H9 (cell line): ENCODE data around the gene MLLT6. TPM values are rescaled to one million over a fixed set of nuclear protein-coding genes. Genes with fewer than 3 reads are reported as not detected.

ENCODE experiments used
- DNase-seq: peaks from one replicate; pipeline ENCODE4 v3.0.0-alpha.2; 2017
- H2AFZ ChIP-seq: one replicate; pipeline ENCODE4 v1.6.1; 2013; ENCODE audit warnings: mild to moderate bottlenecking, low read length, control low read depth, moderate library complexity
- H2AK5ac ChIP-seq: 2 replicates; pipeline ENCODE4 v1.6.1; 2013; ENCODE audit warnings: low read length, control low read depth, mixed read lengths; ENCODE audit not compliant: insufficient read length
- H2BK120ac ChIP-seq: one replicate; pipeline ENCODE4 v1.6.1; 2013; ENCODE audit warnings: low read depth, mild to moderate bottlenecking, low read length, control low read depth, inconsistent platforms; ENCODE audit not compliant: poor library complexity, severe bottlenecking
- H2BK12ac ChIP-seq: 2 replicates; pipeline ENCODE4 v1.6.1; 2013; ENCODE audit warnings: low read length, control low read depth, mixed read lengths, low read depth; ENCODE audit not compliant: insufficient read length
- H2BK15ac ChIP-seq: 2 replicates; pipeline ENCODE4 v1.6.1; 2013; ENCODE audit warnings: low read depth, low read length, control low read depth
- H2BK20ac ChIP-seq: one replicate; pipeline ENCODE4 v1.6.1; 2013; ENCODE audit warnings: low read depth, mild to moderate bottlenecking, low read length, control low read depth, inconsistent platforms; ENCODE audit not compliant: poor library complexity, severe bottlenecking
- H2BK5ac ChIP-seq: 2 replicates; pipeline ENCODE4 v1.6.1; 2013; ENCODE audit warnings: low read length, control low read depth, mixed read lengths; ENCODE audit not compliant: insufficient read length
- H3K14ac ChIP-seq: 2 replicates; pipeline ENCODE4 v1.6.1; 2013; ENCODE audit warnings: low read length, control low read depth; ENCODE audit not compliant: insufficient read depth
- H3K18ac ChIP-seq: 2 replicates; pipeline ENCODE4 v1.6.1; 2013; ENCODE audit warnings: low read depth, mild to moderate bottlenecking, mixed read lengths, low read length, control low read depth; ENCODE audit not compliant: insufficient read length
- H3K23ac ChIP-seq: 2 replicates; pipeline ENCODE4 v1.6.1; 2013; ENCODE audit warnings: low read length, control low read depth, mixed read lengths, low read depth; ENCODE audit not compliant: insufficient read length
- H3K23me2 ChIP-seq: 2 replicates; pipeline ENCODE4 v1.6.1; 2013; ENCODE audit warnings: low read depth, mild to moderate bottlenecking, mixed read lengths, low read length, control low read depth; ENCODE audit not compliant: insufficient read length, poor library complexity, severe bottlenecking
- H3K27ac ChIP-seq: 2 replicates; pipeline ENCODE4 v1.5.1; 2013; ENCODE audit warnings: low read length, control low read depth, mixed read lengths, low read depth; ENCODE audit not compliant: insufficient read length
- H3K27me3 ChIP-seq: 2 replicates; pipeline ENCODE4 v1.6.1; 2013; ENCODE audit warnings: low read length, control low read depth, inconsistent platforms; ENCODE audit not compliant: insufficient read depth
- H3K4ac ChIP-seq: 2 replicates; pipeline ENCODE4 v1.6.1; 2013; ENCODE audit warnings: low read depth, mild to moderate bottlenecking, control low read depth, inconsistent platforms, low read length, moderate library complexity
- H3K4me1 ChIP-seq: 2 replicates; pipeline ENCODE4 v1.6.1; 2013; ENCODE audit warnings: low read length, control low read depth, inconsistent platforms; ENCODE audit not compliant: insufficient read depth
- H3K4me2 ChIP-seq: 2 replicates; pipeline ENCODE4 v1.6.1; 2013; ENCODE audit warnings: low read length, control low read depth, mixed read lengths; ENCODE audit not compliant: insufficient read length, insufficient read depth
- H3K56ac ChIP-seq: 2 replicates; pipeline ENCODE4 v1.6.1; 2013; ENCODE audit warnings: low read depth, mild to moderate bottlenecking, mixed read lengths, low read length, control low read depth; ENCODE audit not compliant: insufficient read length
- H3K79me1 ChIP-seq: 2 replicates; pipeline ENCODE4 v1.6.1; 2013; ENCODE audit warnings: low read depth, mild to moderate bottlenecking, moderate library complexity, low read length, control low read depth, inconsistent platforms; ENCODE audit not compliant: insufficient read depth, poor library complexity, severe bottlenecking
- H3K79me2 ChIP-seq: 2 replicates; pipeline ENCODE4 v1.6.1; 2013; ENCODE audit warnings: low read length, control low read depth, inconsistent platforms; ENCODE audit not compliant: insufficient read depth
- H3K9ac ChIP-seq: 2 replicates; pipeline ENCODE4 v1.6.1; 2013; ENCODE audit warnings: low read length, control low read depth, mixed read lengths; ENCODE audit not compliant: insufficient read length; ENCODE audit errors: extremely low read depth
- H3K9me3 ChIP-seq: one replicate; pipeline ENCODE4 v1.6.1; 2013; ENCODE audit warnings: low read depth, low read length, inconsistent platforms; ENCODE audit not compliant: control insufficient read depth
- H3T11ph ChIP-seq: one replicate; pipeline ENCODE4 v1.6.1; 2013; ENCODE audit warnings: mild to moderate bottlenecking, low read length, control low read depth, inconsistent platforms
- H4K20me1 ChIP-seq: one replicate; pipeline ENCODE4 v1.6.1; 2013; ENCODE audit not compliant: control insufficient read depth, insufficient read length, insufficient read depth
- H4K5ac ChIP-seq: 2 replicates; pipeline ENCODE4 v1.6.1; 2013; ENCODE audit warnings: low read depth, mild to moderate bottlenecking, mixed read lengths, low read length, control low read depth; ENCODE audit not compliant: insufficient read length
- H4K8ac ChIP-seq: replicated peaks from 2 replicates; pipeline ENCODE4 v1.6.1; 2013; ENCODE audit warnings: low read length, control low read depth, mixed read lengths, low read depth; ENCODE audit not compliant: insufficient read length
- H4K91ac ChIP-seq: 2 replicates; pipeline ENCODE4 v1.6.1; 2013; ENCODE audit warnings: low read depth, mild to moderate bottlenecking, moderate library complexity, mixed read lengths, low read length, control low read depth; ENCODE audit not compliant: insufficient read length
- H3K27ac Mint-ChIP-seq, 3 experiments: 2 replicates in 2 of 3; 3 replicates in 1 of 3; pipeline ENCODE4 v1.8.0; 2020 to 2021; ENCODE audit warnings: mixed read lengths in 3 of 3, mild to moderate bottlenecking in 1 of 3, moderate library complexity in 1 of 3
- H3K27me3 Mint-ChIP-seq: 2 replicates; pipeline ENCODE4 v1.8.0; 2021; ENCODE audit warnings: low read depth, mild to moderate bottlenecking, moderate library complexity, mixed read lengths
- H3K36me3 Mint-ChIP-seq, 3 experiments: 2 replicates in 2 of 3; 3 replicates in 1 of 3; pipeline ENCODE4 v1.8.0; 2020 to 2021; ENCODE audit warnings: low read depth in 3 of 3, mixed read lengths in 3 of 3; ENCODE audit not compliant: insufficient read depth in 1 of 3
- H3K4me1 Mint-ChIP-seq, 2 experiments: 2 replicates each; pipeline ENCODE4 v1.8.0; 2020; ENCODE audit warnings: mixed read lengths in 2 of 2
- H3K4me3 Mint-ChIP-seq, 2 experiments: 2 replicates in 1 of 2; 3 replicates in 1 of 2; pipeline ENCODE4 v1.8.0; 2020 to 2021; ENCODE audit warnings: mild to moderate bottlenecking in 2 of 2, mixed read lengths in 2 of 2, moderate library complexity in 1 of 2
- H3K9me3 Mint-ChIP-seq, 2 experiments: 2 replicates in 1 of 2; 3 replicates in 1 of 2; pipeline ENCODE4 v1.8.0; 2020; ENCODE audit warnings: mild to moderate bottlenecking in 2 of 2, mixed read lengths in 2 of 2, moderate library complexity in 1 of 2
- WGBS: extraction: QIAGEN DNeasy Blood & Tissue Kit; methylation state at CpG from one replicate; pipeline ENCODE4 v1.1.7; 2013; ENCODE audit warnings: missing lambda C conversion rate, low lambda C conversion rate, mixed read lengths; ENCODE audit not compliant: insufficient read length; ENCODE audit errors: extremely low coverage; 5-methylcytosine and 5-hydroxymethylcytosine counted together
- microRNA-seq: library from miRNA; unstranded; fragments of <30 nt; microRNA quantifications from one replicate; pipeline ENCODE4, GENCODE V29; 2020; ENCODE audit warnings: borderline microRNAs expressed
- total RNA-seq: library from RNA; stranded (reverse); gene quantifications from 2 replicates; pipeline ENCODE4 v1.2.1, GENCODE V29; 2021
- TF ChIP-seq, protein P1 (sequence below): fragments of 200-600 bp; sonication (generic); conservative IDR thresholded peaks from 3 replicates; pipeline ENCODE4 v1.8.0; 2021; ENCODE audit warnings: antibody characterized with exemption, mild to moderate bottlenecking

MLLT6 gene
- total RNA-seq, 1 experiment from 2014 or later: 26.4 TPM

DNA sequence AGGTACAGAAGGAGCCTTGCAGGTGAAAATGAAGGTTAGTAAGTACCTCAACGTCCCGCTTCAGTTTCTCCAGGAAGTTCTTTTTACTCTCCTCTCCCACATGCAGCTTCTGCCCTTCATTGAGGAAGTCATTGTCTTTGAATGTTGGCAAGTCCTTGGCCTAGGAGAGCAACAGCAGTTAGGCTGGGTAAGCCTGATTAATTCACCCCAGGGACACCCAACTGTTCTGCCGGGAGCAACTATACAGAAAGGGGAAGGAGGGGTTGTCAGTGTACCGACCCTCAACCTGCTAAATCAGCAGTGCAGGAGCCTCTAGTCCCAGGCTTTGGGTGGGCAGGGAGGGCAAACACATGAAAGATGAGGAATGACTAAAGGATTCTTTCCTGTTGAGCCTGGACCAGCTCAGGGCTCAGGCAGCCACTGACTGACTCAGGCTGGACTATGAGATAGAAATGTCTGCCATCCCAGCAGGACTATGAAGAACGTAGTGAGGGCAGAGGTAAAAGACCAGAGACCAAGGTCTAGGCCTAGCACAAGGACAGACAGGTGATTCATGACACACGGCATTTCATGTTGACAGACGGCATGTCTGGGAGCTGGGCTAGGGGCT is 72.7 kb downstream of the MLLT6 start:
- H2BK12ac ChIP-seq: no peak overlapping the region
- no peaks in the 10 kb centered on the region for H3K9me3 ChIP-seq
- H3K4ac ChIP-seq: no peak overlapping the region
- H3K56ac ChIP-seq: no peak overlapping the region
- Mint-ChIP-seq H3K36me3 (peaks cover 46 to 88% (median 69%) of the 10 kb centered on the region in 3 experiments), H3K4me3 (no peak overlapping the region), H3K27me3 (no peaks in the 10 kb centered on the region), H3K4me1 (no peaks in the 10 kb centered on the region), H3K27ac (peak overlapping the region in 1 of 3 experiments; percentile 44; a peak in 1 of 7 replicates), H3K9me3 (no peaks in the 10 kb centered on the region)
- no peak overlapping the region for H2AFZ ChIP-seq
- no peak overlapping the region for H2BK15ac ChIP-seq
- H3K79me2 ChIP-seq: no peaks in the 10 kb centered on the region
- TF ChIP-seq, protein P1, sequence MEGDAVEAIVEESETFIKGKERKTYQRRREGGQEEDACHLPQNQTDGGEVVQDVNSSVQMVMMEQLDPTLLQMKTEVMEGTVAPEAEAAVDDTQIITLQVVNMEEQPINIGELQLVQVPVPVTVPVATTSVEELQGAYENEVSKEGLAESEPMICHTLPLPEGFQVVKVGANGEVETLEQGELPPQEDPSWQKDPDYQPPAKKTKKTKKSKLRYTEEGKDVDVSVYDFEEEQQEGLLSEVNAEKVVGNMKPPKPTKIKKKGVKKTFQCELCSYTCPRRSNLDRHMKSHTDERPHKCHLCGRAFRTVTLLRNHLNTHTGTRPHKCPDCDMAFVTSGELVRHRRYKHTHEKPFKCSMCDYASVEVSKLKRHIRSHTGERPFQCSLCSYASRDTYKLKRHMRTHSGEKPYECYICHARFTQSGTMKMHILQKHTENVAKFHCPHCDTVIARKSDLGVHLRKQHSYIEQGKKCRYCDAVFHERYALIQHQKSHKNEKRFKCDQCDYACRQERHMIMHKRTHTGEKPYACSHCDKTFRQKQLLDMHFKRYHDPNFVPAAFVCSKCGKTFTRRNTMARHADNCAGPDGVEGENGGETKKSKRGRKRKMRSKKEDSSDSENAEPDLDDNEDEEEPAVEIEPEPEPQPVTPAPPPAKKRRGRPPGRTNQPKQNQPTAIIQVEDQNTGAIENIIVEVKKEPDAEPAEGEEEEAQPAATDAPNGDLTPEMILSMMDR: no peak
- H3K27me3 ChIP-seq: no peaks in the 10 kb centered on the region
- H3K27ac ChIP-seq: no peak overlapping the region
- no peak for DNase-seq
- no peak overlapping the region for H2BK5ac ChIP-seq
- no peak overlapping the region for H3K14ac ChIP-seq
- no CpG with 5 or more reads among the region's 7 CpGs for WGBS
- no peak overlapping the region for H4K5ac ChIP-seq
- H2BK120ac ChIP-seq: no peak overlapping the region
- no peak overlapping the region for H4K91ac ChIP-seq
- no peaks in the 10 kb centered on the region for H4K20me1 ChIP-seq
- H3K4me1 ChIP-seq: no peaks in the 10 kb centered on the region
- H3K4me2 ChIP-seq: no peak overlapping the region
- no peak overlapping the region for H2BK20ac ChIP-seq
- H2AK5ac ChIP-seq: no peak overlapping the region
- no peak overlapping the region for H3T11ph ChIP-seq
- H4K8ac ChIP-seq: no peak overlapping the region
- no peak overlapping the region for H3K23ac ChIP-seq
- H3K9ac ChIP-seq: no peak overlapping the region
- no peaks in the 10 kb centered on the region for H3K23me2 ChIP-seq
- H3K79me1 ChIP-seq: no peaks in the 10 kb centered on the region
- H3K18ac ChIP-seq: no peak overlapping the region

Small RNAs within 50 kb of the gene (microRNA-seq; reads per million reads assigned to microRNA genes)
- gene MIR4726: not detected
- gene MIR4734: not detected

Other genes with a start within 250 kb of the MLLT6 start
- gene SRCIN1, start 99.3 kb upstream of the MLLT6 start, total RNA-seq: 6.7 and 6.9 TPM in 2 replicates
- gene EPOP, start 30.3 kb upstream of the MLLT6 start, total RNA-seq: 5.9 and 6.1 TPM in 2 replicates
- gene CISD3, start 25.1 kb downstream of the MLLT6 start, total RNA-seq: 10.7 and 11.2 TPM in 2 replicates
- 106 and 116 TPM in 2 replicates for gene PCGF2, start 43.1 kb downstream of the MLLT6 start, total RNA-seq
- gene PSMB3, start 47.5 kb downstream of the MLLT6 start, total RNA-seq: 242 and 252 TPM in 2 replicates
- 61.9 and 62.9 TPM in 2 replicates for gene PIP4K2B, start 94.3 kb downstream of the MLLT6 start, total RNA-seq
- 15.4 and 15.9 TPM in 2 replicates for gene CWC25, start 120.0 kb downstream of the MLLT6 start, total RNA-seq
- gene RPL23, start 148.4 kb downstream of the MLLT6 start, total RNA-seq: 2,040 and 2,084 TPM in 2 replicates
- gene LASP1, start 164.8 kb downstream of the MLLT6 start, total RNA-seq: 121 and 122 TPM in 2 replicates